Suppressor macrophage treated with lipopolysaccharide for 4 hours (primary cell): ENCODE measurements around the gene WDR37.
"Not testable (repeated sequence)": the region's sequence is repeated elsewhere in the genome, so short reads cannot be mapped to it uniquely, and the experiment has no call there.

Source experiments
- DNase-seq: peaks from one replicate; pipeline ENCODE4 v3.0.0-alpha.2; 2020

Gene WDR37, protein sequence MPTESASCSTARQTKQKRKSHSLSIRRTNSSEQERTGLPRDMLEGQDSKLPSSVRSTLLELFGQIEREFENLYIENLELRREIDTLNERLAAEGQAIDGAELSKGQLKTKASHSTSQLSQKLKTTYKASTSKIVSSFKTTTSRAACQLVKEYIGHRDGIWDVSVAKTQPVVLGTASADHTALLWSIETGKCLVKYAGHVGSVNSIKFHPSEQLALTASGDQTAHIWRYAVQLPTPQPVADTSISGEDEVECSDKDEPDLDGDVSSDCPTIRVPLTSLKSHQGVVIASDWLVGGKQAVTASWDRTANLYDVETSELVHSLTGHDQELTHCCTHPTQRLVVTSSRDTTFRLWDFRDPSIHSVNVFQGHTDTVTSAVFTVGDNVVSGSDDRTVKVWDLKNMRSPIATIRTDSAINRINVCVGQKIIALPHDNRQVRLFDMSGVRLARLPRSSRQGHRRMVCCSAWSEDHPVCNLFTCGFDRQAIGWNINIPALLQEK

DNA sequence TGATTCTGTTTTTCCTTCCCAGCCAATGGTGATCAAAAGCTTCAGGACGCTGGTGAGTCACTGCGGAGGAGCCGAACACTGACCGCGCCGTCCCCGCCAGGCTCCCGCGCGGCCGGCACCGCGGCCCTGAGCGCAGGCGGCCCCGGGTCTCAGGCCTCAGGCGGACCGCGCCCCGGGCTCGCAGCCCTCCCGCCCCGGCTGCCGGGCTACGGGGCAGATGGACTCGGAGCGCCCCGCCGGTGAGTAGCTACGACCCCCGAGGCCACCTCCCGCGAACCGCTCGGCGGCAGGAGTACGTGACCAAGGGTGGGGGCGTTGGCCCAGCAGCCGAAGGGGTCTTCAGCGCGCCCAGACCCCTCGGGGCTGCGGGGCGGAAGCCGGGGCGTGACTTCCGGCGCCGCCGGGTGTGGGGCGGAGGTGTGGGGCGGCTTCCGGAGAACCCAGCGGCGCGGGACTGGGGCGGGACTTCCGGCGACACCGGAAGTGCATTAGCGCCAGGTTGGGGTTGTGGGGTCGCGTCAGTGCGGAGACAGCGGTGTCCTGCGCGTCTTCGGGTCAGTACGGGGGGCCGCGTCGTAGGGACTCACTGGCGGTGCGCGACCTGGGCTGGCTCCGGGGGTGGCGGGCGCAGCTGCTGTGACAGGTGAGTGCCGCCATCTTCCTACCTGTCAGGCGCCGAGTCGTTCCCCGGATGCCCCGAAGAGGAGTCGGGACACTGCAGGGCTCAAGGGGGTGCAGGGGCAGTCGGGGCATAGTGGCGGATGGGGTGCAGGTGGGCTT lies at the start of gene WDR37:
WDR37 (plus strand) TSS at position 60 of the 780 bp plus-strand sequence. CDS start 15,771 bp downstream, outside the sequence.
- DNase-seq, result peak; percentile 92

DNA sequence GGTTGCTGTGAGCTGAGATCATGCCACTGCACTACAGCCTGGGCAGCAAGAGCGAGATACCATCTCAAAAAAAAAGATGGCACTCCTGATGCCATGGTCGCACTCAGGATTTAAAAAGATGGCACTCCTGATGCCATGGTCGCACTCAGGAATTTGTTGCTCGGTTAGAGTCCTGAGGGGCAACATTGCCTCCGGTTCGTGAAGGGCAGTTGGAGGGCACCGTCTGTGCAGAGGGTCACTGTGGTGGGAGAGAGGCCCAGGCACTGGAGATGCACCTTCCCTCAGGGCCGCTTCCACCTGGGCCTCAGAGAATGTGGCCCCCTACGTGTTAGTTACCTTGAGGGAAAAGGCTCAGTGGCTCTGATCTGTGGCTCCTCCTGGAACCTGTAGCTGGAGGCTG lies 49.6 kb upstream of the WDR37 start:
- DNase-seq, result no peak

DNA sequence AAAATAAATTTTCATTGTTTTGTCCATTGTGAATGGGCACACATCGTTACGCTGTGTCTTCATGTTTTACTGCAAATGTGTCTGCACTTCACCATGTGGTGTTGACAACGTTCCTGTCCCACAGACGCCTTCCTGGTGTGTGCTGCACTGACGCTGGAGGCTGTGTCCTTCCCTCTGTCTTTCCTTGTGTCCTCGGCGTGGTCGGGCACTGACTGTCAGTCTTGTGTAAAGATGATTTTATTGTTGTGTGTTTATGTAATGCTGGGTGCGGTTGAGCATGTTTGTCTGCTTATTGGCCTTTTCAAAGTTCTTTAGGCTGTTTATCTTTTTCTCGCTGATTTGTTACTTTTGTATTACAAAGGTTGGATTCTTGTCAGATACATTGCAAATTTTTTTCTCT lies 48.6 kb upstream of the WDR37 start:
- no peak for DNase-seq

DNA sequence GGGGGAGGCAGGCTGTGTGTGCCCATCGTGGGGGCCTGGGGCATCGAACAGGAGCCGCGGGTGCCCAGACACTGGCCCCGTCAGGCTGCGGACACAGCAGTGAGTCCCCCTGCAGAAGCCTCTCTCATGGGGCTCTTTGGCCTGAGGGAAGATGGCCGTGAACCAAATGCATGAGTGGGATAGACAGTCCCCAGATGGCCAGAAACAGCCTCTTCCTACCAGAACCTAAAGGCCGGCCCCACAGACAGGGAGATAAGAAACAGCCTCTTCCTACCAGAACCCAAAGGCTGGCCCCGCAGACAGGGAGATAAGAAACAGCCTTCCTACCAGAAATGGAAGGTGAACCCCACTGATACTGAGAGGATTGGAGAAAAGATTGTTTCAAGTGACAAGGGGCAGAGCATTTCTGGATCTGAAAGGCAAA lies 47.1 kb upstream of the WDR37 start:
- no peak for DNase-seq

DNA sequence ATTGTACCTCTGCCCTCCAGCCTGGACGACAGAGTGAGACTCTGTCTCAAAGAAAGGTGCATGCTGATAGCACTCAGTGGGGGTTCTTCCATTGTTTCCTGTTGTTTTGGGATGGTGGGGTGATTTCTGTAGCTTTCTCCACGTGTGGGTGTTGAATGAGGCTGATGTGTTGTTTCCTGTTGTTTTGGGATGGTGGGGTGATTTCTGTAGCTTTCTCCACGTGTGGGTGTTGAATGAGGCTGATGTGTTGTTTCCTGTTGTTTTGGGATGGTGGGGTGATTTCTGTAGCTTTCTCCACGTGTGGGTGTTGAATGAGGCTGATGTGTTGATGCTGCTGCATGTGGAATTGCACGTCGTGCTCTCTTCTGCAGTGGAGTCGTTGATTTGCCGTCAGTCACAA lies 46.2 kb upstream of the WDR37 start:
- DNase-seq, result not testable (repeated sequence)

DNA sequence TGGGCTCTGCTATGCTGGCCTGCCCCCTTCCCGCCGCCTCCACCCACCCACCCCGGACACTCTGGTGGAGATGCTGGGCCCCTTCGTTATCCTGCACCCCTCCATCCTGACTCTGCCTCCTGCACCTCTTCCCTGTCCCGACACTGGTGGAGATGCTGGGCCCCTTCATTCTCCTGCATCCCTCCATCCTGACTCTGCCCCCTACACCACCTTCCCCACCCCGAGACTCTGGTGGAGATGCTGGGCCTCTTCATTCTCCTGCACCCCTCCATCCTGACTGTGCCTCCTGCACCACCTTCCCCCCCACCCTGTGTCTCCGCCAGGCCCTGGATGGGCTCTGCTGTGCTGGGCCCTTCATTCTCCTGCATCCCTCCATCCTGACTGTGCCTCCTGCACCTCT lies 45.5 kb upstream of the WDR37 start:
- DNase-seq, result no peak

DNA sequence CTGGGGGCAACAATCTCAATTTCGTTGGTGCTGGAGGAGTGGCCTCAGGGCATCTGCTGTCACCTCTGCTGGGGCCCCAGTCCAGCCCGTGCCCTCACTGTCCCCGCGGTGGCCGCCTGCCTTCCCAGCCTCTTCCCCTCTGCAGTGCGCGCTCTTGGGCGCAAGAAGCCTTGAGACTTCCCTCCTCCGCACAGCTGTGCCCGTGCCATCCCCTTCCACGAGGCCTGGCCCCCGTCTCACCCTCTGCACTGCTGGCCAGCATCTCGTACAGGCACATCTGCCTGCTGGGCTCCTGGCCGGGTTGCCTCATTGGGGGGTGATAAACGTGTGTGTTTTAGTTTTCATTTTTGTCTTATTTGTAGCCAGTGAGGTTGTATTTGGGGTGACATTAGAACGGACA lies 44.5 kb upstream of the WDR37 start:
- no peak for DNase-seq

DNA sequence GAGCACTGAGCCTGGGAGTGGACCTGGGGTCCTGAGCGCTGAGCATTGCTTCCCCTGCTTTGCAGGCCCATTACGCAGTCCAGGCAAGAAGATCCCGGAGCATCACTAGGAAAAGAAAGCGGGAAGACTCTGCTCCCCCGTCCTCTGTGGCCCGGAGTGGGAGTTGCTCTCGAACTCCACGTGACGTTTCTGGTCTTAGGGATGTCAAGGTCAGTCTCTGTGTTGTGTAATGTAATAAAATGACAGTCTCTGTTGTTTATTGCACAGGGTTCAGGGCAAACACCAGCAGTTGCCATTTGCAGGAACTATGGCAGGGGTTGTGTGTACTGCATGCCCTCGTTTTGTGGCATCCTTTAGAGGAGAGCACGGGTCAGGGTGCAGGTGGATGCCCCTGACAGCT lies 40.5 kb upstream of the WDR37 start:
- no peak for DNase-seq

DNA sequence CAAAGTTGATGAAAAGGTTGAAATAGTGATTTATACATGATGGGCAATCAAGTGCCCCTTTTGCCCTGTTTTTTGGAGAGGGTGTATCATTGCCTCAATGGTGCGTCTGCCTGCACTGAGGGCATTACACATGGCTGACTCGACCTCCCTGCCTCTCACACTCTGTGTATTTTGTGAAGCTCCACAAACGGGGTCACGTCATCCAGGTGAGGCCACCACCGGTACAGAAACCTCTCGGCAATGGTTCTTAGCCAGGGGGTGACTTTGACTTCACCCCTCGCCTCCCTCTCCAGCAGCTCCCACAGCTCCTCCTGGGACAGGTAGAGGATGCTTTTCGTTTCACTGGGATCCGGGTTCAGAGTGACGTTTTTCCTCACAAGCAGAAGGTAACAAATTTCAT lies 36.8 kb upstream of the WDR37 start:
- no peak for DNase-seq

DNA sequence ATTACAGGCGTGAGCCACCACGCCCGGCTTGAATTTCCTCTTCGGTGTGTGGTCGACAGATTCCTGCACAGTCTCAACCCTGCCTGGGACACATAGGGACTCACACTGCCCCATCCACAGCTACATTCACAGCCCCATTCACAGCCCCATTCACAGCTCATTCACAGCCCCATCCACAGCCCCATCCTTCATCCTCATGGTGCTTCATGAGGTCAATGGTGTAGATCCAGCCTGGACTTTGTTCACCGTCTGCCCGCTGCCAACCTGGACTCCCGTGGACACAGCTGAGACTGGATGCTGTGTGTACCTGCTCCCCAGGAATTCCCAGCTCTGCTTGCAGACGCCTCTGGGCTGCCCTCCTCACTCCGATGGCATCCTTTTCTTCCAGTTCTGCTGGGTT lies 35.7 kb upstream of the WDR37 start:
- DNase-seq, result no peak

DNA sequence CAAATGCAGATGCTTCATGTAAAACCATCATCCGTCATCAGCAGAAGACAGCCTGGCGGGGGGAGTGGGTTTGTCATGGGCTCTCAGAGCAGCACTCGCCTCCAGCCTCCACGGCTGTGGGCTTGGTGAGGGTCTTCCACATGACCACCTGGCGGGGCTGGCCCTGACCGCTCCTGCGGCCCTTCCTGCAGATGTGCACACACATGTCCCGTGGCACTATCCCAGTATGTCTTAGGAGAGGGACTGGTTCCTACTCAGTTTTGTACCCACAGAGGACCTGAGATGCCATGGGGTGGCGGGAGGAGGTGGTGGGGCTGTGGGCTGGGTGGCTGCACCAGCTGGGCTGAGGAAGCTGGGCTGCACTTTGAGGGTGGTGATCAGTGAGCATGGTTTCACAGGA lies 35.2 kb upstream of the WDR37 start:
- DNase-seq, result no peak

DNA sequence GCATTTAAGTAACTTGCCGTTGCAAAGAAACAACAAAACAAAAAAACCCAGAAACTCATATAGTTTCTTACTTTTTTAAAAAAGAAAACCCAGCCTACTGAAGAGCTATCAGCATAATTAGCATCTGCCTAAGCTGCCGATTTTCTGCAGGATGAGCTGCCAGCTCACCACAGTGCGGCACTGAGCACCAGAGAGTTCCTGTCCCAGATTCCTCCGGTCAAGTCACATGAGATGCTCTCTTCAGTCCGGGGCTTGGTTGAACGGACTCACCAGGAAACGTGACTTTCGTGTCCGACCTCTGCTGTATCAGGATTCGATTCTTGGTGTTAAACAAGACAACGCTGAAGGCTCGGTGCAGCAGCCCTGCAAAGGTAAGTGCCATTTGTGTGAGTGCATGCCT lies 33.8 kb upstream of the WDR37 start:
- no peak for DNase-seq

DNA sequence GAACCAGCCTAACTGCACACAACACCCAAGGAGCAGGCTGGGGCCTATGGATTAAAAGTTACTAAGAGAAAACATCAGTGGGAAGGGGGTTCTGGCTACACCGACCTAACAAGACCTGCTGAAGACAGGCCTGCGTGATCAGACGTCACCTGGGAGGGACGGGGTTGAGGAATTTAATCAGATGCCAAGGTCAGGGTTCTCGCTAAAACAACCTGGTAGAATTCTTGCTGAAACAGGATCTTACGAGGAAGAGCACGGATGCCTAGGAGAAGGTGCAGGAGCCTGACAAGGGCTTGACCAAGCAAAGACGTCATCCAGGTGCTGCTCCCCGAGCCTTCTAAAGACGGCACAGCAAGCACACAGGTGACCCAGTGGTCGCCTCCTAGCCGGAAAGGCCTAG lies 32.1 kb upstream of the WDR37 start:
- DNase-seq, result no peak

DNA sequence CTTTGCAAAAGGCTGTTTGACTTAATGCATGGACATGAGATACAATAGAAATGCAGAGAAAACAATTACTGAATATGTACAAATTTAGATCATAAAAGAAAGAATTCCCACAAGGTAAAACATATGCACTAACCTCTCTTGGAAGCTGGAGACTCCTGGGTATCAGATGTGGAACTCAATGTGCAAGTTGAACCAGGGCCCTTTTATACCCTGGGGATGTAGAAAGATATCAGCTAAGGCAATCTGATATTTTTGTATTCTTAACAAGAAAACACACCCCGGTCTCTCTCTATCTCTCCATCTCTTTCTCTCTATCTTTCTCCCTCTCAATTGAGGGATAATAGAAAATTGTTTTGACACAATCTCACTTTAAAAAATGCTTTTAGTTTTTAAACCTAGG lies 30.5 kb upstream of the WDR37 start, which contains the start of gene IDI2:
IDI2 (minus strand) TSS at position 177 of the 400 bp plus-strand sequence. CDS start 1,136 bp downstream, outside the sequence.
- DNase-seq, result no peak

DNA sequence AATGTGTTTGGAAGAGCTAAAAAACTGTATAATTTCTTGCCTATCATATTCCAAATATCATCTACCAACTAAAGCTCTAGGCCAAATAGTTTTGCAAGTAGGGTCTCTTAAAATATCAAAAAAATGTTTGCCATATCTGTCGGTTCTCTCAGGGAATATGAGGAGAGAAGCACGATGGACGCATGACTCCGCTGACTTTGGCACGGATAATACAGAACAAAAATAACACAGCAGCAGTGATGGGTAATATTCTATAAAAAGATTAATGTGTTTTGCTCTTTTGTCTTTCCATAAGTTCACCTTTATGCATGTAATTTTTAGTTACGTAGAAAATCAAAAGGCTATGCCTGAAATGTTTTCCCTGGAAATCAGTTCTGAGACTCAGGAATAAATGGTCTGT lies 29.6 kb upstream of the WDR37 start:
- no peak for DNase-seq

DNA sequence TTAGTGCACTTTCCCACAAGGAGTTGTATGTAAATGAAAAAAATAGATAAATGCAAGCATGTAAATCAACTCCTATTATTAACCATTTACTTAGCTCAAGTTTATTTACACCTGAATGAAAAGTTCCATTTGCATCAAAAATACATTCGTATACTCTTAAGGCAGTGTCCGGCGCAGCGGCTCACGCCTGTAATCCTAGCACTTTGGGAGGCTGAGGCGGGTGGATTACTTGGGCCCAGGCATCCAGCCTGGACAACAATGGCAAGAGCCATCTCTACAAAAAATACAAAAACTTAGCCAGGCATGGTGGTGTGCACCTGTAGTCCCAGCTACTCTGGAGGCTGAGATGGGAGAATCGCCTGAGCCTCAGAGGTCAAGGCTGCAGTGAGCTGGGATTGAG lies 26.3 kb upstream of the WDR37 start:
- no peak for DNase-seq

DNA sequence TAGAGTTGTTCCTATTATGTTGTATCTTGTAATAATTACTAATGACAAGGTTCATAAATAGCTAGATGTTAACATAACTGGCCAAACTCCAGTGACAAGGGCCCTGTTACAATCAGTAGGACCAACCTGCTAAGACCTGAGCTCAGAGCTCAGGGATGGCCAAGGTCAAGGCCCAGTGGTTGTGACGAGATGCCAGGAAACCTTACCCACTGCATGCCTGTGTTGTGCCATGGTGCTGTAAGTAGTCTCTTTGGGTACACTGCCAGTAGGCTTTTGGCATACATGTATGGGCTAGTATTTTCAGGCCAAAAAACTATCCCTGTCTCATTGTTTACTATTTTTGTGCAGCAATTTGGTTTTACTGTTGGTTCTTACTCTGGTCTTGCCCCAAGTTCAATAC lies 22.6 kb upstream of the WDR37 start:
- no peak for DNase-seq

DNA sequence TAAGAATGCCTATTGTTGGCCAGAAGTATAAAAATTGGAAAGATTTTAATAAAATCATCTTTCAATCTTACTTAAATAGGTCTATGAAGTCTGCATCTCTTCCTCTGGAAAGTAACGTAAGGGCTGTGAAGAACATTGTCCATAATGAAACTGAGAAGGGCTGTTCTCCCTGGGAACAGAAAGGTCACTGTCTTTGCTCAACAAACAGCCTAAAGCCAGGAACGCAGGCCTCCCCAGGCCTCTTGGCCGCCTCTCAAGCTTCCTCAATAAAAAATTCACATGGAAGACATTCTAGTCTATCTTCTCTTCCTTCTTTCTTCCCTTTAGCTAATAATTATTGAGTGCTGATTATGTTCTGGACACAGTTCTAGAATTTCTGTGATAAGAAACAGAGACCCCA lies 21.4 kb upstream of the WDR37 start:
- no peak for DNase-seq

DNA sequence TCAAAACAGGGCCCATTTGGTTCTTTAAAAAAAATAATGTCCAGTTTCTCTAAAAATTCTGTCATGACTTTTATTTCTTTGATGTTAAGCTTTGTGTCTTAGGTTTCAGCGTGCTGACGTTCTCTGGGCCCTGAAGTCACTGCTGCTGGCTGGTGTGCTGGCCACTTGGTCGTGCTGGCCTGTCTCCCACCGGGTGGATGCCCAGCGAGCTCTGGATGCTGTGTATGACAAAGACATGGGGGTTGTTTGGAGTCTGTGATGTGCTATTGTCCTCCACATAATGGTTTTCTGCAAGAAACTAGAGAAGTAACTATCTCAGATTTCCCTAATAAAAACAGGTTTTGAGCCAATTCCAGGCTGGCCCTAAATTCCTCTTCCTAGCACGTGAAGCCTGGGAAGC lies 21.0 kb upstream of the WDR37 start:
- DNase-seq, result no peak

DNA sequence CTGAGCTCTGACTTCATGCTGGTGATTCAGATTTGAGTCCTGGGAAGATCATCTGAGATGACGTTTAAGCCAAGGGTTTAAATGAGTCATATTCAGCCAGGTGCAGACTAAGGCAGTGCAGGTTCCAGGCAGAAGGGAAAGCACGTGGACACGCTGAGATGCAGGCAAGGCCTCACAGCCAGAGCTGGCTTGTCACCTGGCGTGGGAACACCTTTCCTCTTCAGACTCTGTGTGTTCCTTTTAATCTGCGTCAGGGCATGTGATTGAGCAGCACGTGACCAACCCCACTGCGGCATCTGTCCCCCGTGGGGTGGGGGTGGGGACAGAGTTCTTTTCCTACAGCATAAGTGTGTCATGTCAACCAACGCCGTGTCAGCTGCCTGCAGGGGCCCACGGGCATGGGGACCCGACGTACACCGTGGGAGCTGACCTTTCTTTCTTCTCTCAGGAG lies 19.8 kb upstream of the WDR37 start:
- DNase-seq, result no peak

DNA sequence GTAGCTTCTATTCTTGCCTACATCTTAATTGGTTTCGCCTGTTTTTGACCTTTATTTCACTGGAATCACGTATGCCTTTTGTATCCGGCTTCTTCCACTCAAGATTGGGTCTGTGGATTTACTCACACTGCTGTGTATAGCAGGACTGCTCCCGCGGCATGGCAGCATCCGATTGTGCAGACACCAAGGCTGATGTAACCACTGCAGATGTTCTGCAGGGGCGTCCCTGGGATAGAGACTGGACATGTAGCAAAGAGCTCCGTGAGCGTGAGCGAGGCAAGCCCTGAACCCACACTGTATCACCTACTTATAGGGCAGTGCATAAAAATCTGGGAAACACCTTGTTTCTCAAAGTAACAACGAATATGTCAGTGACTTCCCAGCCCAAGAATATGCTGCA lies 19.1 kb upstream of the WDR37 start:
- no peak for DNase-seq

DNA sequence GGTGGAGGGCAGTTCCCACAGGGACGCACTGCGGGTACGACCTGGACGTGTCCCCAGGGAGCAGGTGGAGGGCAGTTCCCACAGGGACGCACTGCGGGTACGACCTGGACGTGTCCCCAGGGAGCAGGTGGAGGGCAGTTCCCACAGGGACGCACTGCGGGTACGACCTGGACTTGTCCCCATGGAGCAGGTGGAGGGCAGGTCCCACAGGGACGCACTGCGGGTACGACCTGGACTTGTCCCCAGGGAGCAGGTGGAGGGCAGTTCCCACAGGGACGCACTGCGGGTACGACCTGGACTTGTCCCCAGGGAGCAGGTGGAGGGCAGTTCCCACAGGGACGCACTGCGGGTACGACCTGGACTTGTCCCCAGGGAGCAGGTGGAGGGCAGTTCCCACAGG lies 17.4 kb upstream of the WDR37 start:
- not testable (repeated sequence) for DNase-seq

DNA sequence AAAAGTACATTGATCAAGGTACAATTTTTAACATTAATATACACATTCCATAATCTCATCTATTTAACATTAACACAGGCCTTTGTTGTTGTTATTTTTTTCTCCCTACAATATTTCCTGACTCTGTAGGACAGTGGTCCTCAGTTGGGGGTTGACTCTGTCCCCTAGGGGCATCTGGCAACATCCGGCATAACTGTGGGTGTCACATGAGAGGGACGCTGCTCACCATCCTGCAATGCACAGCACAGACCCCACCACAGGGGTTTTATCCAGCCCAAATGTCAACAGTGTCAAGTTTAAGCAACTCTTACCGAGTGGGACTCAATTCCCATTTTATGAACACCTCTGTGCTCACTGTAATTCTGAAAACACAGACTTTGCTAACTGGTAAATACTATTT lies 16.1 kb upstream of the WDR37 start:
- DNase-seq, result no peak

DNA sequence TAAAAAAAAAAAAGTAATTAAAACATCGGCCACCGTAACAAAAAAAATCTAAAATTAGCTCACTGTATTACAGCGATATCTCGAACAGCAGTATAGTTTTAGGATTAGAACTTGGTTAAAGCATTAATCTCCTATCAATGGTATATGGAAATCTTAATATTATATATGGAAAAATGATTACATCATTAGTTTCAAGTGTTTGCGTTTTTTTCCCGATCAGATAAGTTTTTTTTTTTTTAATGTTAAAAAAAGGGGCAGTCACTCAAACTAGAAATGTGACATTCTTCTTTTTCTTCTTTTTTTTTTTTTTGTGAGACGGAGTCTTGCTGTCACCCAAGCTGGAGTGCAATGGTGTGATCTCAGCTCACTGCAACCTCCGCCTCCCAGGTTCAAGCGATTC lies 14.7 kb upstream of the WDR37 start:
- no peak for DNase-seq
